Mucosa of descending colon (tissue), 3 donors: ENCODE results near the gene TMCO4. TPM values are rescaled to one million over a fixed set of nuclear protein-coding genes. Genes with fewer than 3 reads are reported as not detected.

Experiments
- ATAC-seq: fragments of 200-7000 bp; cut with Tn5 transposase; one replicate; pipeline ENCODE4 v1.9.1; 2020; ENCODE audit warnings: mild to moderate bottlenecking, moderate library complexity
- DNase-seq, 3 donors: peaks; one replicate each; pipeline ENCODE4 v3.0.0-alpha.2; 2020
- H3K36me3 ChIP-seq: fragments of 200-600 bp; one replicate; pipeline ENCODE4 v1.8.0; 2021; ENCODE audit warnings: low read depth, mild to moderate bottlenecking
- H3K4me1 ChIP-seq: fragments of 200-600 bp; one replicate; pipeline ENCODE4 v1.8.0; 2021; ENCODE audit warnings: low read depth, mild to moderate bottlenecking
- H3K4me3 ChIP-seq: fragments of 200-600 bp; one replicate; pipeline ENCODE4 v1.8.0; 2021; ENCODE audit warnings: mild to moderate bottlenecking
- H3K9me3 ChIP-seq: fragments of 200-600 bp; one replicate; pipeline ENCODE4 v1.8.0; 2021; ENCODE audit warnings: mild to moderate bottlenecking
- CTCF ChIP-seq: fragments of 200-600 bp; IDR thresholded peaks from one replicate; pipeline ENCODE4 v1.8.0; 2022; ENCODE audit warnings: antibody characterized with exemption, mild to moderate bottlenecking
- intact Hi-C, 2 donors: fragments of 100-400 bp; cut with DNase I in 1 of 2; cut with micrococcal nuclease in 1 of 2; formaldehyde crosslinking; loops; one replicate each; pipeline versions ENCODE4 v1.11.0 to v1.11.1; 2022; cut with DNase I, micrococcal nuclease
- total RNA-seq, 3 donors: library from RNA; stranded (reverse); fragmentation: NEBNext Ultra II Directional in 2 of 3; extraction: Animal tissue kit (Norgen Biotek cat#: 25700) in 2 of 3; gene quantifications; one replicate each; pipeline versions ENCODE4 v1.2.1 to v1.2.4, GENCODE V29; 2021 to 2023
- donor health status: DM: no; HTN: no; CAD: no; lungs with moderate emphysema.
- donor health status: DM: no; HTN: no; CAD: no.
- donor health status: DM: no; HTN: yes; CAD: no.

Gene TMCO4
- total RNA-seq, 3 donors from 2014 or later, result 27.9 to 42.8 (median 31.9) TPM

- Histone ChIP-seq H3K4me3 (no peak overlapping the region), H3K4me1 (no peaks in the 10 kb centered on the region), H3K9me3 (no peaks in the 10 kb centered on the region), H3K36me3 (no peaks in the 10 kb centered on the region)
- ATAC-seq (no peak), DNase-seq (no peak)
- intact Hi-C loops, result no loop called here
- TF ChIP-seq CTCF, result no peak
Measured at GRCh38 chr1:19776933-19777332, 22.8 kb downstream of the TMCO4 start.

- no peak for DNase-seq
- Histone ChIP-seq H3K4me3 (no peak overlapping the region), H3K4me1 (no peaks in the 10 kb centered on the region), H3K36me3 (no peaks in the 10 kb centered on the region), H3K9me3 (no peaks in the 10 kb centered on the region)
- no peak for TF ChIP-seq CTCF
- intact Hi-C loops, result no loop called here
- no peak for ATAC-seq
Measured at GRCh38 chr1:19776287-19776686, 23.4 kb downstream of the TMCO4 start.

GRCh38 chr1:19775831-19776230, 23.9 kb downstream of the TMCO4 start:
- Histone ChIP-seq H3K4me3 (no peak overlapping the region), H3K4me1 (no peaks in the 10 kb centered on the region), H3K36me3 (no peaks in the 10 kb centered on the region), H3K9me3 (no peaks in the 10 kb centered on the region)
- no peak for ATAC-seq
- intact Hi-C loops, result no loop called here
- DNase-seq, result no peak
- no peak for TF ChIP-seq CTCF

- Histone ChIP-seq H3K4me1 (no peaks in the 10 kb centered on the region), H3K36me3 (no peaks in the 10 kb centered on the region), H3K4me3 (no peak overlapping the region), H3K9me3 (no peaks in the 10 kb centered on the region)
- intact Hi-C loops, result no loop called here
- ATAC-seq (no peak), DNase-seq (no peak)
- TF ChIP-seq CTCF, result no peak
Measured at GRCh38 chr1:19775317-19775716, 24.4 kb downstream of the TMCO4 start.

GRCh38 chr1:19774180-19774785, 25.4 kb downstream of the TMCO4 start:
- no peak overlapping the region for H3K4me3 ChIP-seq
- no peaks in the 10 kb centered on the region for H3K9me3 ChIP-seq
- intact Hi-C loops, result no loop called here
- no peak for ATAC-seq
- no peaks in the 10 kb centered on the region for H3K4me1 ChIP-seq
- no peak for DNase-seq
- TF ChIP-seq CTCF, result no peak
- H3K36me3 ChIP-seq, result no peaks in the 10 kb centered on the region

GRCh38 chr1:19773485-19773884, 26.2 kb downstream of the TMCO4 start:
- ATAC-seq (no peak), DNase-seq (no peak)
- TF ChIP-seq CTCF, result no peak
- H3K4me3 ChIP-seq, result no peak overlapping the region
- intact Hi-C loops, result no loop called here
- H3K36me3 ChIP-seq, result no peaks in the 10 kb centered on the region
- H3K9me3 ChIP-seq, result no peaks in the 10 kb centered on the region
- no peaks in the 10 kb centered on the region for H3K4me1 ChIP-seq
